Colonic mucosa (tissue), 4 donors: ENCODE data around the gene IQGAP2. TPM values are rescaled to one million over a fixed set of nuclear protein-coding genes. Genes with fewer than 3 reads are reported as not detected.

ENCODE experiments used
- DNase-seq: peaks from one replicate; pipeline ENCODE4 v3.0.0-alpha.2; 2020
- H3K27ac ChIP-seq: fragments of 200-600 bp; one replicate; pipeline ENCODE4 v1.8.0; 2021
- H3K27me3 ChIP-seq: fragments of 200-600 bp; one replicate; pipeline ENCODE4 v1.8.0; 2021
- H3K36me3 ChIP-seq: fragments of 200-600 bp; one replicate; pipeline ENCODE4 v1.8.0; 2021
- H3K4me1 ChIP-seq: fragments of 200-600 bp; one replicate; pipeline ENCODE4 v1.8.0; 2021; ENCODE audit warnings: mild to moderate bottlenecking
- H3K4me3 ChIP-seq: fragments of 200-600 bp; one replicate; pipeline ENCODE4 v1.8.0; 2021
- H3K9ac ChIP-seq, 2 donors: one replicate each; pipeline ENCODE4 v1.7.0; 2013; ENCODE audit warnings: control low read depth in 2 of 2, low read depth in 2 of 2, low read length in 2 of 2
- H3K9me3 ChIP-seq: fragments of 200-600 bp; one replicate; pipeline ENCODE4 v1.8.0; 2021
- CTCF ChIP-seq: fragments of 200-600 bp; IDR thresholded peaks from one replicate; pipeline ENCODE4 v1.8.0; 2022; ENCODE audit warnings: antibody characterized with exemption, mild to moderate bottlenecking
- intact Hi-C: fragments of 100-400 bp; cut with DNase I; formaldehyde crosslinking; loops from one replicate; pipeline ENCODE4 v1.14.1; 2022
- total RNA-seq, 2 donors: library from RNA; stranded (reverse); fragmentation: NEBNext Ultra II Directional in 1 of 2; extraction: Animal tissue kit (Norgen Biotek cat#: 25700) in 1 of 2; gene quantifications; one replicate each; pipeline ENCODE4 v1.2.1, GENCODE V29; 2021
- donor health status: healthy.
- donor health status: DM: no; HTN: no; CAD: no.
- donor health status: DM: no; HTN: no; CAD: no.

IQGAP2 gene
- total RNA-seq, 2 donors from 2014 or later = 62.2 to 75.6 TPM

- no peaks in the 10 kb centered on the region for H3K4me1 ChIP-seq
- TF ChIP-seq CTCF = no peak
- H3K9me3 ChIP-seq = no peaks in the 10 kb centered on the region
- no peaks in the 10 kb centered on the region for H3K36me3 ChIP-seq
- H3K9ac ChIP-seq = peak overlapping the region in 1 of 2 donors; percentile 81
- no peak overlapping the region for H3K27ac ChIP-seq
- DNase-seq = no peak
- intact Hi-C loops = loop anchor here (5.0 kb wide), 1 partner anchor 55 kb away; no protein-coding TSS in a partner anchor
- no peak overlapping the region for H3K4me3 ChIP-seq
- H3K27me3 ChIP-seq = peaks cover 5% of the 10 kb centered on the region
Observed at GRCh38 chr5:76717222-76718083, 314.4 kb downstream of the IQGAP2 start.

GRCh38 chr5:76718381-76718832 is 315.3 kb downstream of the IQGAP2 start:
- DNase-seq = no peak
- H3K27ac ChIP-seq = no peak overlapping the region
- H3K36me3 ChIP-seq = no peaks in the 10 kb centered on the region
- H3K9me3 ChIP-seq = no peaks in the 10 kb centered on the region
- intact Hi-C loops = loop anchor here (5.0 kb wide), 1 partner anchor 54 kb away; no protein-coding TSS in a partner anchor
- H3K4me3 ChIP-seq = no peak overlapping the region
- H3K4me1 ChIP-seq = no peaks in the 10 kb centered on the region
- no peak for TF ChIP-seq CTCF
- H3K27me3 ChIP-seq = peaks cover 5% of the 10 kb centered on the region
- no peak overlapping the region for H3K9ac ChIP-seq

DNA sequence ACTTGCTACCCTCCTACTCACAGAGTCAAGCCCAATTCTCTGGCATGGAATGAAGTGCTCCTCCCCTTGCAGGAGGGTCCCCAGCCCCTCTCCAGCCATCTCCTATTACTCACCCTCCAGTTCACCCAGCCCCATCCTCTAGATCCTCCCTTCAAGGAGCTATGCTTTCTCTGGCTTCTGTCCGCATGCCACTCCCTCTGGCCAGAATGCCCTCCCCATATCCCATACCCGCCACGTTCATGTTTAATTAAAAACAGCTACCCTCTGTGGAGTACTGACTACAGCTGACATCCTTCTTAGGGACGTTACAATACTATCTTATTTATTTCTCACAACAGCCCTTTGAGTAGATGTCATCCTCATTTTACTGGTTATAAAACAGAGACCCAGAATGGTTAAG is 315.8 kb downstream of the IQGAP2 start:
- no peak for TF ChIP-seq CTCF
- no peak for DNase-seq
- Histone ChIP-seq H3K36me3 (no peaks in the 10 kb centered on the region), H3K27ac (no peak overlapping the region), H3K9me3 (no peaks in the 10 kb centered on the region), H3K4me1 (no peaks in the 10 kb centered on the region), H3K27me3 (peaks cover 5% of the 10 kb centered on the region), H3K9ac (no peak overlapping the region), H3K4me3 (no peak overlapping the region)
- intact Hi-C loops = loop anchor here (5.0 kb wide), 1 partner anchor 53 kb away; no protein-coding TSS in a partner anchor

DNA sequence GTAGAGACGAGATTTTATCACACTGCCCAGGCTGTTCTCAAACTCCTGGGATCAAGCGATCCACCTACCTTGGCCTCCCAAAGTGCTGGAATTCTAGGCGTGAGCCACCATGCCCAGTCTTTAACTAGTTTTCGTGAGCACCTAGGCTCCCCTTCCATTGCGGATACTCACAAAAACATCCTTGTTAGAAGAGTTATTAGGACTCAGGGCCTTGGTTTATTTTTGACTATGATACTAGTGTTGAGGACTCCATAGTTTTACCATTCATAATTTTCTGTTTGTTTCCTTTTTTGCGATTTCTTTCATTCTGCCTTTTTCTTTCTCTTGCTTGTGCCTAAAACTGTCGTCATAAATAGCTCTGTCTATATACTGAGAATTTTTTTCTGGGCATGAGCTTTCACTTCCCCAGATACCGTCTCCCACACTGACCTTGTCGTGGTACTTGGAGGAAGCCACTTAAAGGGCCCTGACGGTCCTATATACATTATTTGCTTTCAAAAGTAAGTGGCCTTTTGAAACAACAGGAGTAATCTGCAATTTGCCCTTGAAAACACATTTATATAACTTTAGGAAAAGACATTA is 318.0 kb downstream of the IQGAP2 start:
- intact Hi-C loops = no loop called here
- Histone ChIP-seq H3K36me3 (no peaks in the 10 kb centered on the region), H3K9me3 (no peaks in the 10 kb centered on the region), H3K9ac (no peak overlapping the region), H3K4me3 (no peak overlapping the region), H3K27ac (no peak overlapping the region), H3K27me3 (no peaks in the 10 kb centered on the region), H3K4me1 (no peaks in the 10 kb centered on the region)
- no peak for DNase-seq
- no peak for TF ChIP-seq CTCF

- intact Hi-C loops = no loop called here
- no peak overlapping the region for H3K27ac ChIP-seq
- no peak for TF ChIP-seq CTCF
- no peaks in the 10 kb centered on the region for H3K4me1 ChIP-seq
- DNase-seq = no peak
- no peak overlapping the region for H3K9ac ChIP-seq
- no peaks in the 10 kb centered on the region for H3K9me3 ChIP-seq
- H3K4me3 ChIP-seq = no peak overlapping the region
- H3K36me3 ChIP-seq = no peaks in the 10 kb centered on the region
- no peaks in the 10 kb centered on the region for H3K27me3 ChIP-seq
Observed at GRCh38 chr5:76723266-76723665, 320.2 kb downstream of the IQGAP2 start.
